ENCODE results near the gene CSF1.

Gene CSF1

DNA sequence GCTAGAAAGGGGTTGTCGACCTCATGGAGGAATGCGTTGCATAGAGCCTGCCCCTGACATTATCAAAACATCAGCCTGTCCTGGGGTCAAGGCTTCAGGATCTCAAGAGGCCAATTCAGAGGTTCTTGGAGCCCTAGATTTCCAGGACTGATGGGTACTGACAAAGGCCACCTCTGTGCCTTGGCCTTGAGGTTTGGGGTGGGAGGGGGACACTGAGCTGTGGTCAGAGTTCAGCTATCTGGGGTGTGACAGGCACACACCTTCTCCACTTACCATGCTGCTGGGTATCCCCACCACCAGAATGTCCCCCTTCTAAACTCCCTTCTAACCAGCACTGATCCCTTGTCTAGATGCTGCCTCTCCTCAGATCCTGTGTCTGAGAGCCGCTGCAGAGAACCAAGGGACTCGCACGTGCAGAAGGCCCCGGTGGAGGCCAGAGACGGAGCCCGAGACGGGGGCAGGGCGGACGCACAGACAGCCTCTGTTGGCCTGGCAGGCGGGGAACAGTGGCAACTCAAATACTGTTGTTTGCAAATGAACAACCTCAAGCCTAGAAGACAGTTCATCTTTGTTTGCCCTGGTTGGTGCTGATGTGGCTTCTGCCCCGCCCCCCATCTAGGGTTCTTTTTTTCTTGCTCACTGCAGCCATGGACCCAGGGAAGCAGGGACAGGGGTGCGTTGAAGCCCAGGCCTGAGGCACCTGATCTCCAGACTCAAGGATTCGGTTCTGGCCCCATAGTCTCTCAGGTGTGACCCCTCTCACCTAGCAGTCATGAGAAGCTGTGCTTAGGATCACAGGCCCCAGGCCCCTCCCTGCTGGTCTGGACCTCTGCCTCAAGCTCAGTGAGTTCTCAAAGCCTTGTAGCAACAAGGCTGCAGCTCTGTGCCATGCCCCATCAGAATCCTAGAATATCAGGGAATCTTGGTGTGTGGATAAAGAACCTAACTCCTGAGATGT lies 28.1 kb upstream of the CSF1 start:
- DNase-seq (ENCODE audit: low read depth) = no peak

DNA sequence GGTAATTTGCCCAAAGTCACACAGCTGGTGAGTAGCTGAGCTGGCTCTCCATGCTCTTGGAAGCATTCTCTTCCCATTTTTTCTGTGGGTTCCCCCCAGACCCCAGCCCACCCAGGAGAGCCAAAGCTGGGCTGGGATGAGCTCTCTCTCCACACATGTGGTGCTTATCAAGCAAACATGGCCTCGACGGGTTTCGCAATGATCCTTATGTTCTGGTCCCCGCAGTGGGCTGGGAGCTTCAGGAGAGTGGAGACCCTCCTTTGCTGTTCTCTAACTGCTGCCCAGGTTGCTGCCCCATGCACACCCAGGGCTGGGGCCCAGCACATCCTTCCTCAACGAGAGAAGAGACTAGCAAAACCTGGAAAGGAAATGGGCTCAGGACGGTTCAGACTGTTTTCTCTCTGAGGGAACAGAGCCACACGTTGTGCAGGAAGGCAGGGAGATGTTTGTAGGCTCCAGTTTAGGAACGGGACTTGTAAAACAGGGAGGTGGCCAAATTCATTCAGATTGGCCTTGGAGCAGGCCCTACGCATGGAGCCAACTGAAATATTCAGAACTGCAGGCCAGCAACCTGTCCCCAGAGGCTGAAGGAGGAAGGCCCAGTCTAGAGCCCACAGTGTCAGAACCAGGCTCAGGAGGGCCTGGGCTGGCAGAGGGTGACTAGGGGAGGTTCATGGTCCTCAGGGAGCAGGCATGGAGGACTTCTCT lies 27.2 kb upstream of the CSF1 start:
- no peak for DNase-seq (ENCODE audit: low read depth)

DNA sequence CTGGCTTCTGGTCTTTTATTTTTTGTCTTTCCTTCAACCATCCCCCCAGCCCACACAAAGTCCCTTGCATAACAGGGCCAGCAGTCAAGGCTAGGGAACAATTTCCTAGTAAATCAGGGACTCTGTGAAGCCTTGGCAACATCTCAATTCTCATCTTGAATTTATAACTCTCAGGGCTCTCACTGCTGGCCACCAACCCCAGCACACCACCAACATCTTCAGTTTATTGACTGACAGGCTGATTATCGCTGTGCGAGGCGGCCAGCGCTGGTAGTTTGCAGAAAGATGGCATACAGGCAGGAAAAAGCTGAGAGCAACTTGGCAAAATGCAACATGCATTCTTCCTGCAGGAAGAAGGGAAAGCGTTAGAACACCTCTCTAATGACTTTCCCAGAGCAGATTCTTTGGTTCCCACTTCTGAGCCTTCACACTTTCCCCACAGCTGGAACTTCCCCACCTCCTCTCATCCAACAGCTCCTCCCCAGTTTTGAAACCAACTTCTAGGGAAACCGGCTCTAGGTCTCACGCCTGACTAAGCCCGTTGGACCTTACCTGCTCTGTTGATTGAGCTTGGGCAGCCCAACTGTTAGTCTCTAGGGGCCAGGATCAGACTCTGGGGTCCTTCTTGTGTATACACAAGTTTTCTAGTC lies 26.3 kb upstream of the CSF1 start:
- DNase-seq (ENCODE audit: low read depth) = no peak

DNA sequence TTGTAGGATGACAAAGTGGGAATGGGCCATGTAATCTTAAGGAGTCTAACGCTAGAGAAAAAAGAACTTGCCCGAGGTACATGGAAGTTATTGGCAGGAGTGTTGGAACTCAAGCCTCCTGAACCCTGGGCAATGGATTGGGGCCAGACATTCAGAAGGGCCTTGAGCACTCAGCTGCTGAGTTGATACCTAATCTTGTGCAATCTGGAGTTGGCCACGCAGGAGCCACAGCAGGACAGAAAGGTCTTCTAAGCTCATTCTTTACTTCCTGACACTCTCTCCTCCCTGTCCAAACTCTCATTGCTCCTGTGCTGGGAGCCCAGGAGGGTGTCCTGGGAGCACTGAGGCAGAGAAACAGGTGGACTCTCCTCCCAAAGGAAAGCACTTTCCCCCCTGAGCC lies 25.1 kb upstream of the CSF1 start:
- DNase-seq (ENCODE audit: low read depth) = no peak

DNA sequence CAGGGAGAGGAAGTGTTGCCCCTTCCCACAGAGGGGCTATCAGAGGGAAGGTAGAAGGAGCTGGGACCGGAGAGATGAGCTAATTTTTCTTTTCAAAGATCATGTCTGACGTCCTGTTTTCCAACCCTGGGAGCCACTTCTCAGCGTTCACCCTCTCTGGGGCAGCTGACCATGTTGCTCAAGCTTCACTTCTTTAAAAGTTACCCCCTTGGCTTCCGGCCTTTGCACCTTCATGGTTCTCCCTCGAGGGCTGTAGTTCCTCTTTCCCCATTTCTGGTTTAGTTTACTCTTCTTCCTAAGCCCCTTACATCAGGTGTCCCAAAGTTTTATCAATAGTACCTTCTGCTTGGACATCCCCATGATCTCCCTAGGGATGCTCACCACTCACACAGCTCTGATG lies 23.8 kb upstream of the CSF1 start:
- DNase-seq (ENCODE audit: low read depth) = no peak

DNA sequence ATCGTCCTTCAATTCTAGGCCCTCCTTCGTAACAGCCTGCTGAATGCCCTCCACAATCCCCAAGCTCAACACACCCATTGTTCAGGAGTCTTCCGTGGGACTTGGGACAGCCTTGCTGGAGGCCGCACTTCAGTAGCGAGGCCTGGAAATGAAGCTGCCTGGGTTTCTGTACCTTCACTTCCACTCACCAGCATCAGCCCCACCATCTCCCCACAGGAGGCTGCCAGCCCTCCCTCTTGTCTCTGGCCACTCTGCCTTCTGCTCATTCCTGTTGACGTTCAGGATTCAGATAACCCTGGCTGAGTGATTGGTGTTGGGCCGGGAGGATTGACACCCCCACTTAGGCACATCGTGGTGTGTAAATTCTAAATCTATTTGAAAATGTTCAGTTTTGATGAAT lies 23.4 kb upstream of the CSF1 start:
- DNase-seq (ENCODE audit: low read depth) = no peak

DNA sequence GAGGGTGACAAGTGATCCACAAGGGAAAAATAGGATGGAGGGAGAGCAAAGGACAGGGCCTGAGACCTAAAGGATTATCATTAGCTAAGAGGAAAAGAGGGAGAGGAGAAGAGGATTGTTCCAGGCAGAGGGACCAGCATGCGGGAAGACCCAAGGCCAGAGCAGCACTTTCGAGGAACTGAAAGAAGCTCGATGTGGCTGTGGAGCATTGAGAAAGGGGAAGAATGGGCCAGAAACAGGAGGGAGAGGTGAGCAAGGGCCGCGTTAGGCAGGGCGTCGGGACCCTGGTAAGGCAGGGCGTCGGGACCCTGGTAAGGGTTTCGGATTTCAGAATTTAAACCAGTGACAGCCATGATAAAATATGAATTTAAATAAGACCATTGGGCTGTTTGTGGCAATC lies 22.8 kb upstream of the CSF1 start:
- no peak for DNase-seq (ENCODE audit: low read depth)

DNA sequence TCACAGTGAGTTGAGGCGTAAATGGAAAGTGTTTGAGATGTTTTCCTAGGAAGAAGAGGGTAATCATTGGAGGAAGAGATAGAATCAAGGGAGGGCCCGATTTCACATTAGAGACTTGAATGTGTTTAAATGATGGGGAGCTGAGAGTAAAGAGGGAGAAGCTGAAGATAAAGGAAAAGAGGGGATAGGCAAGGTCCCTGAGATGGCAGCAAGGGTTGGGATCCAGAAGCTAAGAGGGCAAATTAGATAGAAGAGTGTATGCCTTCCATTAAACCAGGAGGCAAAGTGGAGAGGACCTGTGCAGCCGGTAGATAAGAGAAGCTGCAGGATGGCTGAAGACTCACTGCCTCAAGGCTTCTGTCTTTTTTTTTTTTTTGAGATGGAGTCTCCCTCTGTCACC lies 21.6 kb upstream of the CSF1 start:
- DNase-seq (ENCODE audit: low read depth) = no peak

DNA sequence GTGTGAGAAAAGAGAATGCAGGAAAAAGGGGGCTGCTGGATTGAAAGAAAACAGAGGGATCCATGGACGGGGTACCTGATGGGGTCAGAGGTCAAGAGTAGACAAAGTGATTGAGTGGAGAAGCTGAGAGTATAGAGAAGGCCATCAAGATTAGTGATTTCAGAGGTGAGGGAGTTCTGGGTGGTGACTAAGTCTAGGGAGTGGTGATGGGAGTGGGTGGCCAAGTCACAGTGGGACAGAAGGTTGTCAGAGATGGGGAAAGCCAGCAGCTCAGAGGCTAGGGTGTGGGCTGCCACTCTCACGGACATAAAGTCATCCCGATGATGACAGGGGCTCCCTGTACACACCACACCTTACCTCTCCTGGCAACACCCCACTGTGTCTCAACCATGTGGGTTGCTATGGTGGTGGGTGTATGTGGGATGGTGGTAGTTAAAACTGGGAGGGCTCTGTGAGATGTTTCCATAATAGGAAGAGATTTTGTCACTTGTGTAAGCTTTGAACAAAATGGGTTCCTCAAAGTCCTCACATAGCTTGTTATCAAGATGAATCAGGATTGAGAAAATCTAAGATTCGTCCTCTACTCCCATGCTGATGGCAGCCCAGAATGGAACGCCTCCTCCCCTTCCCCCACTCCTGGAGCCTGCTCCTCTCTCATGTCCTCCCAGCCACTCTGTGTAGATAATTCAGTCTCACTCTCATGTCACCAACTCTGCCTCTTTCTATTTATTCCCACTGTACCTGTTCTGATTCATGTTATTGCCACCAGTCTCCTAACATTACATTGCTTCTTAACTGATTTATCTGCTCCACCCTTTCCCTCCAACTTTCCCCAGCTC lies 20.3 kb upstream of the CSF1 start:
- peak; percentile 70 for DNase-seq (ENCODE audit: low read depth)

DNA sequence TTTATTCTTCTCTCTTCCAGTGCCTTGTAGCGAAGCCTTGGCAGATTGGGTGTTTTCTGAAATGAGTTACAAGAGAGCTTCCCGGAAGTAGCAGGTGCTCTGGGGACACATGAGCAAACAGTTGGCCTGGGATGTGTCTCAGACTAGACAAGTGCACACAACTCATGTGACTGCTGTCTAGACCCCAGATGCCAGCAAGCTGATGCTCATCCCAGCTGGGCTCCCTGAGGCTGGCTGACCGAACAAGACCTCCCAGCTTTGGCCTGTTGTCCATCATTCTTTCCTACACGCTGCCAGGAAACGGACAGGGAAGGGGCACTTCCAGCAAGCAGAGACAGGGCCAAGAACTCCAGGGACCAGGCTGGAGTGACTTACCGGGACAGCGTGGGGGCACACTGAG lies 18.7 kb upstream of the CSF1 start:
- DNase-seq (ENCODE audit: low read depth) = no peak

DNA sequence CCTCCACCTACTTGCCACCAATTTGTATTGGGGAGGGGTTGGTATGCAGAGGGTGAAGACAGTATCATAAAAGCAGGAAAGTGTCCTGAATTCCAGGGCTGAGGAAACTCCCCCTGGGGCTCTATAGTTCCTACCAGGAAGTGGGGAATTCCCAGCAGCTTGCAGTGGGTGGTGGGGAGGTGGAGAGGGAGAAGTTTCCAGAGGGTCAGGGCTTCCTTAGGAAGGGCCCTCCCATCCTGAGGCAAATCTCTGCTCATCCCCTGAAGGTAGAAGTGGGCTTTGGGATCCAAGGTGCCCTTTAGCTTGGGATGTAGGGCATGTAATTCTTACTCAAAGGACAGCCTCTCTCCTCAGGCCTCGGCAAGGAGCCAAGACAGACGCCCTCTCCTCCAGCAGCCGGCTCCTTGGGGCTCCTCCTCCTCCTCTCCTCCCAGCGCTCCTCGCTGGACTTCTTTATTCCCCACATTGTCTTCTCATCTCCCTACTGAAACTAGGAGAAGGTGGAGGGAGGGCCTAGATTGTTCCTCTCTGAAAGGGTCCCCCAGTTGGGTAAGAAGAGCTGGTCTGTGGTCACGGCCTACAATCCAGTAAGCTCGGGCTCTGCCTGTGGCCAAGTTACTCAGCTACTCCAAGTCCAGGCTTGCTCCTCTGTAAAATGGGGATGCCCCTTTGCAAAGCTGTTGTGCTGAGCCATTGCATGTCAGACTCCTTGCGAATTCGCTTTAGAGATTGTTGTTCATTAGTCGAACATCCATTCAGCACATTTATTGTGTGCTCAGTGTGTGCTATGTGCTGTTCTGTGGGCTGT lies 17.9 kb upstream of the CSF1 start:
- DNase-seq (ENCODE audit: low read depth) = no peak

DNA sequence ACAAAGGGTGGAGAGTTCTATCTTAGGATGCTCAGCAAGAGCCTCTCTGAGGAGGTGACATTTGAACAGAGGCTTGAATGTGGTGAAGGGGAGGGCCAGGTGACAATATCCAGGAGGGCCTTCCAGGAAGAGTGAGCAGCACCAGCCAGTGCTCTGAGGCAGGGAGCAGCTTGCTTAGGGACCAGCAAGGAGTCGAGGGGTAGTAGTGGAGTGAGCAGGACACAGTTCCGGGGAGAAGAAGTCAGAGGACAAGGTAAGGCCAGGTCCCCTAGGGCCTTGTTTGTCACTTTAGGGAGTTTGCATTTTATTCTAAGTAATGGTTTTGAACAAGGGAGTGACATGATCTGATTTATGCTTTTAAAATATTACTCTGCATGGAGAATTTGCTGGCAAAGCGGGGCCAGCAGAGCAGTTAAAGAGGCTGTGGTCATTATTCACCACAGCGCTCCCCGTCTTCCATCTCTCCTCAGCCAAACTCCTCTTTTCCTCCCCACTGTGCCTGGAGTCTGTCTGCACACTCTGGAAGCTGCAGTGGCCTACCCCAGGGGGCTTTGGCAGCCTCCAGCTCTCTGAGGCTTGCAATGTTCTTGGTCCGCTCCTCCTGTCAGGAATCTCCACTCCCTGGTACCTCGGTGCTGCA lies 17.0 kb upstream of the CSF1 start:
- DNase-seq (ENCODE audit: low read depth) = no peak

DNA sequence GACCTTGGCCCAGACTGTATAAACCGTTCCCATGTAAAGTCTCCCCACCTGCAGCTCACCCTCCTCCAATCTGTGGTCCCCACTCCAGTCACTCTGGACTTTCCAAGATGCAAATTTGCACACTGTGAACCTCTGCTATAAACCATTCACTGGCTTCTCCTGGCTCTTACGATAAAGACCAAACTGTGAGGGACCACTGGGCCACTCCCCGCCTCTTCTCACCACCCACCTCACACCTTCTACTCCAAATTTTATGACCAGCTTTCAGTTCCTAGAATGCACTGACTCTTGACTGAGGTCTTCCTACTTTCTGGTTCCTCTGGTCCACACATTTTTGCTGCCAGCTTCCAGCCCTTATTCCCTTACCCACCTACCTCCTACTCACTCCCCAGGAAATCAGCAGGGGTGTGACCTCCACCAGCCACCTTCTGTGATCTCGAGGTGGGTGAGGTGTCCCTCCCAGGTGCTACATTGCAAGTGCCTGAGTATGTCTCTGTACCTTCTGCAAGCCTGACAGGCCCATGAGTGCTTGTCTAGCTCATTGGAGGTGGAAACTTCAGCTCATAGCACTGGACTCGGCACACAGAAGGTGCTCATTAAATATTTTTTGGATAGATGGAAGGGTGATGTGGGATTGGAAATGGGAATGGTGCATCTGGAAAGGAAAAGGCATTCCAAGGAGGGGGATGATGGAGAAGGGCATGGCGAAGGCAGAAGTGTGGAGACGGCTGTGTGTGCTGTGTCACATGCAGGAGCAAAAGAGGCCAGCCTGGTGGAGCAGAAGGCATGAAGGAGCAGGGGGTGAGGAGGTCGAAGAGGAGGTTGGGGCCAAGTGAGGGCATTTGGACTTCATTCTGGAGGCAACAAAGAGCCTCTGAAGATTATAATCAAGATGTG lies 15.6 kb upstream of the CSF1 start:
- DNase-seq (ENCODE audit: low read depth) = no peak

DNA sequence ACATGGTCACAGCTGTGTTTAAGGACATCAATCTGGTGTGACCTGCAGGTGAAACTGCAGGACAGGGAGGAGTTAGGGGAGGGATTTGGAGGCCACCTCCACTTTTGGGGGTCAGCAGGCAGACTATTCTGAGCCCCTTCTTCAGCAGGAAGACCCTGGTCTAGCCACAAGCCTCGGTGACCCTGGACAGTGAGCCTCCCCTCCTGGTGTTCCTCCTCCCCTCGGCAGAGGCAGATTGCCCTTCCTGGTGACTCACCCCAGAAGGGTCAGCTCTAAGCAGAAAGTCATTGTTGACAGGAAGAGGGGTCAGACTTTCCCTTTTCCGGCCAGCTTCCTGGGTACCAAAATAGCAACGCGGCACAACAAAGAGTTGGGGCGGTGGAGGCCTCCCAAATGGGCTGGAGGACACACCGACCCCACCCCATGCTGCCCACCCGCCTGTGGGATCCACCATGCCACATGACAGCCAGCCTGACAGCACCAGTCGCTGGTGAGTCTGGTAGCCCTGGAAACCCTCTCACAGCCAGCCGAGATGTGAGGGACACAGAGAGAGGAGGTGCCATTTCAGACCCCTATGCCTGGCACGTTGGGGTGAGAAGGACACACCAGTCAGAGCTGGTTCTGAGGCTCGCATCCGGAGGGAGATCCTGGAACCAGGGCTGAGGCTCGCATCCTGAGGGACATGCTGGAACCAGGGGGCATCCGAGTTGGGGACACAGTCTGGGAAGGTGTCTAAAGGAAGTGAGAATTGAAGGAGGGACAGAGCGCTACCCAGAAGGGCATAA lies 14.7 kb upstream of the CSF1 start:
- no peak for DNase-seq (ENCODE audit: low read depth)

DNA sequence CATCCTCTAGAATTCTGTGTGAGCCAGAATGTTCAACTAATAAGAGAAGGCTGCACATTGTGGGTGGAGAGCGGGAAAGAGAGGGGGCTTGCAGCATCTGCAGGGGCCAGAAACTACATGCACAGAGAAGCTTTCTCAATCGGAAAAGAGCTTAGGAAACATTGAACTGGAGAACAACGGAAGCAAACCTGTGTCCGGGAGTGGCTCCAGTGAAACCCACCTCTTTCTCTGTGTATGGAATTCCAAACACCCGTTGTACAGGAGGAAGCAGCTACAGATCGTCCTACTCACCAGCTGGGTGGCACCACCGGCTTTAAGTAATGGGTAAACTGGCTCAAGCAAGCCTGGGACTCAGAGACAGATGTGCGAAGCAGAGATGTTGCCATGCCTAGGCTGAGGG lies 14.0 kb upstream of the CSF1 start:
- no peak for DNase-seq (ENCODE audit: low read depth)

DNA sequence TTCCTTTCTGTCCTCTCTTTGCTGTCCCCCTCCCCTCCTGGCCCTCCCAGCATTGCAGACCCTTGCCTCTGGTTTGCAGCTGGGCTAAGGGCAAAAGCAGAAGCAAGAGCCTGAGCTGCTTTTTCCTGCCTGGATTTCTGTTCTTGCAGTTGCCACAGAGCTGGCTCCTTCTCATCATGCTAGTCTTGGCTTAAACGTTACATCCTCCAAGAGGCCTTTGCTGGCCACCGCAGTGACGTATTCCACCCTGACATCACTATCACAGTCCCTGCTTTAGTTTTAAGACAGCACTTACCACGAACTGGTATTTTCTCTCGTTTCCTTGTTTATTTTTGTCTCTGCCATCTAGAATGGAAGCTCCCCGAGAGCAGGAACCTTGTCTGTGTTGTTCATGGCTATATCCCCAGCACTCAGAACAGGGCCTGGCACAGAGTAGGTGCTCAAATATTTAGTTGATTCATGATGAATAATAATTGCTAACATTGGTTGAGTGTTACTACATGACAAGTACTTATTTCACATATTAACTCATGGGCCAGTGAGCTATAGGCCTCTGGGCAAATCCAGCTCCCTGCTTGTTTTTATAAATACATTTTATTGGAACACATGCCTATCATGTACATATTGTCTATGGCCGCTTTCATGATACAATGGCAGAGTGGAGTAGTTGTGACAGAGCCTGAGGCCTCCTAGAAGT lies 13.2 kb upstream of the CSF1 start:
- no peak for DNase-seq (ENCODE audit: low read depth)

DNA sequence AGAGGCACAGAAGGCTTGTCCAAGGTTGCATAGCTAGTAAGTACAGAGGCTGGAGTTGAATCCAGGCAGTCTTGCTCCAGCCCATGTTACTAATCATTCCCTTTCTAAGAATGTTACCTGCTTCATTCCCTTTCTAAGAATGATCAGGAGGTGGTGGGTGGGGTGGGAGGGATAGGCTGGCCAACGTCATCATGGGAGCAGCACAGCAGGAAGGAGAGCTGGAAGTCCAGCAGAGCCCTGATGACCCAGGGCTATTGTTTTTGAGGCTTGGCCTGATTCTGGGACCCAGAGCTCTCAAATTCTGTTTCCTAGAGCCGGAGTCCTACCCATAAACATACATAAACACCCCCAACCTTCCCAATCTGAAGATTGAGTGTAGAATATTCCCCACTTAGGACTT lies 11.8 kb upstream of the CSF1 start:
- DNase-seq (ENCODE audit: low read depth) = no peak

DNA sequence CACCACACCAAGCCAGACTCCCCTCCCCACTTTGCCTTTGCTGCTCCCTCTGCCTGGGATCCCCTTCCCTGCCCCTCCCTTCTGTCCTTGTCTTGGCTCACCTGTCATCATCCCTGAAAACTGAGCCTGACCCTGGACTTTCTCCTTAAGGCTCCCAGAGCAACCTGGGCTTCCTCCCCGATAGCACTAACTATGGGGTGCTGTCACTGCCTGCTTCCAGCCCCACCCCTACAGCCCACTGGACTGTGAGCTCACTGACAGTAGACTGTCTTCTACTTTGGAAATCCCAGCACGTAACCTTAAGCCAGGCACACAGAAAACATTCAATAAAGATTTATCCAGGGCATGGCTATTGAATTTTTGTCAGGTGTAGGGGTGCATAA lies 9.5 kb upstream of the CSF1 start:
- no peak for DNase-seq (ENCODE audit: low read depth)
